Ishikawa (cell line): Measurements from ENCODE around the gene MARS1.

Source experiments
- CEBPB ChIP-seq: IDR thresholded peaks from 2 replicates; pipeline ENCODE4 v1.6.1; 2012
- CREB1 ChIP-seq: IDR thresholded peaks from 2 replicates; pipeline ENCODE4 v1.6.1; 2012; ENCODE audit warnings: low read depth
- EGR1 ChIP-seq: IDR thresholded peaks from 2 replicates; pipeline ENCODE4 v1.6.1; 2012
- EP300 ChIP-seq: IDR thresholded peaks from 2 replicates; pipeline ENCODE4 v1.6.1; 2012; ENCODE audit warnings: borderline replicate concordance
- FOXM1 ChIP-seq: IDR thresholded peaks from 2 replicates; pipeline ENCODE4 v1.6.1; 2012; ENCODE audit warnings: low read depth, borderline replicate concordance
- NFIC ChIP-seq: IDR thresholded peaks from 2 replicates; pipeline ENCODE4 v1.6.1; 2012
- RAD21 ChIP-seq: IDR thresholded peaks from 2 replicates; pipeline ENCODE4 v1.6.1; 2012; ENCODE audit warnings: low read depth
- TAF1 ChIP-seq: IDR thresholded peaks from 2 replicates; pipeline ENCODE4 v1.6.1; 2012; ENCODE audit warnings: low read depth, mild to moderate bottlenecking
- TCF12 ChIP-seq: IDR thresholded peaks from 2 replicates; pipeline ENCODE4 v1.6.1; 2012; ENCODE audit warnings: low read depth
- TEAD4 ChIP-seq: IDR thresholded peaks from 2 replicates; pipeline ENCODE4 v1.6.1; 2012
- YY1 ChIP-seq: IDR thresholded peaks from 2 replicates; pipeline ENCODE4 v1.6.1; 2012; ENCODE audit warnings: low read depth
- ZBTB7A ChIP-seq: IDR thresholded peaks from 2 replicates; pipeline ENCODE4 v1.6.1; 2012; ENCODE audit warnings: low read depth
- TF ChIP-seq, protein P1 (sequence below): IDR thresholded peaks from 2 replicates; pipeline ENCODE4 v1.6.1; 2012; ENCODE audit warnings: low read depth, mild to moderate bottlenecking
- TF ChIP-seq, protein P2 (sequence below): IDR thresholded peaks from 2 replicates; pipeline ENCODE4 v1.6.1; 2012
- TF ChIP-seq, protein P3 (sequence below): IDR thresholded peaks from 2 replicates; pipeline ENCODE4 v1.6.1; 2012

MARS1 gene

DNA sequence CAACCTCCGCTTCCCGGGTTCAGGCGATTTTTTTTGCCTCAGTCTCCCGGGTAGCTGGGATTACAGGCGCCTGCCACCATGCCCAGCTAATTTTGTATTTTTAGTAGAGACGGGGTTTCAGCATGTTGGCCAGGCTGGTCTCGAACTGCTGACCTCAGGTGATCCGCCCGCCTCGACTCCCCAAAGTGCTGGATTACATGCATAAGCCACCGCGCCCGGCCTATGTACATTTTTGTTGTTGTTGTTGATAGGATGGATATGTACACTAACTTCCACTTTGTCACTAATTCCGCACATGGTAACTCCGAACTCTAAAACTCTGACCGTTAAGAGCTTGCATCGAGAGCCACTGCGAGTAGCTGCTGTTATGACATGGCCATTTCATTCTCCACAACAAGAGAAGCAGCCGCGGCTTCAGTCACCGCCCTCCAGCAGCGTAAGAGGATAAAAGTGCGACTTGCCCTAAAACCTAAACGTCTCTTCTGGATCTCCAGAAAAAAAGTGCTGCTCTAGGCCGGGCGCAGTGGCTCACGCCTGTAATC is 742 bp upstream of the MARS1 start:
- TF ChIP-seq, protein P1, sequence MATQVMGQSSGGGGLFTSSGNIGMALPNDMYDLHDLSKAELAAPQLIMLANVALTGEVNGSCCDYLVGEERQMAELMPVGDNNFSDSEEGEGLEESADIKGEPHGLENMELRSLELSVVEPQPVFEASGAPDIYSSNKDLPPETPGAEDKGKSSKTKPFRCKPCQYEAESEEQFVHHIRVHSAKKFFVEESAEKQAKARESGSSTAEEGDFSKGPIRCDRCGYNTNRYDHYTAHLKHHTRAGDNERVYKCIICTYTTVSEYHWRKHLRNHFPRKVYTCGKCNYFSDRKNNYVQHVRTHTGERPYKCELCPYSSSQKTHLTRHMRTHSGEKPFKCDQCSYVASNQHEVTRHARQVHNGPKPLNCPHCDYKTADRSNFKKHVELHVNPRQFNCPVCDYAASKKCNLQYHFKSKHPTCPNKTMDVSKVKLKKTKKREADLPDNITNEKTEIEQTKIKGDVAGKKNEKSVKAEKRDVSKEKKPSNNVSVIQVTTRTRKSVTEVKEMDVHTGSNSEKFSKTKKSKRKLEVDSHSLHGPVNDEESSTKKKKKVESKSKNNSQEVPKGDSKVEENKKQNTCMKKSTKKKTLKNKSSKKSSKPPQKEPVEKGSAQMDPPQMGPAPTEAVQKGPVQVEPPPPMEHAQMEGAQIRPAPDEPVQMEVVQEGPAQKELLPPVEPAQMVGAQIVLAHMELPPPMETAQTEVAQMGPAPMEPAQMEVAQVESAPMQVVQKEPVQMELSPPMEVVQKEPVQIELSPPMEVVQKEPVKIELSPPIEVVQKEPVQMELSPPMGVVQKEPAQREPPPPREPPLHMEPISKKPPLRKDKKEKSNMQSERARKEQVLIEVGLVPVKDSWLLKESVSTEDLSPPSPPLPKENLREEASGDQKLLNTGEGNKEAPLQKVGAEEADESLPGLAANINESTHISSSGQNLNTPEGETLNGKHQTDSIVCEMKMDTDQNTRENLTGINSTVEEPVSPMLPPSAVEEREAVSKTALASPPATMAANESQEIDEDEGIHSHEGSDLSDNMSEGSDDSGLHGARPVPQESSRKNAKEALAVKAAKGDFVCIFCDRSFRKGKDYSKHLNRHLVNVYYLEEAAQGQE, result no peak
- TF ChIP-seq, protein P2, sequence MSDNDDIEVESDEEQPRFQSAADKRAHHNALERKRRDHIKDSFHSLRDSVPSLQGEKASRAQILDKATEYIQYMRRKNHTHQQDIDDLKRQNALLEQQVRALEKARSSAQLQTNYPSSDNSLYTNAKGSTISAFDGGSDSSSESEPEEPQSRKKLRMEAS, result no peak
- no peak for TF ChIP-seq EGR1
- no peak for TF ChIP-seq ZBTB7A

DNA sequence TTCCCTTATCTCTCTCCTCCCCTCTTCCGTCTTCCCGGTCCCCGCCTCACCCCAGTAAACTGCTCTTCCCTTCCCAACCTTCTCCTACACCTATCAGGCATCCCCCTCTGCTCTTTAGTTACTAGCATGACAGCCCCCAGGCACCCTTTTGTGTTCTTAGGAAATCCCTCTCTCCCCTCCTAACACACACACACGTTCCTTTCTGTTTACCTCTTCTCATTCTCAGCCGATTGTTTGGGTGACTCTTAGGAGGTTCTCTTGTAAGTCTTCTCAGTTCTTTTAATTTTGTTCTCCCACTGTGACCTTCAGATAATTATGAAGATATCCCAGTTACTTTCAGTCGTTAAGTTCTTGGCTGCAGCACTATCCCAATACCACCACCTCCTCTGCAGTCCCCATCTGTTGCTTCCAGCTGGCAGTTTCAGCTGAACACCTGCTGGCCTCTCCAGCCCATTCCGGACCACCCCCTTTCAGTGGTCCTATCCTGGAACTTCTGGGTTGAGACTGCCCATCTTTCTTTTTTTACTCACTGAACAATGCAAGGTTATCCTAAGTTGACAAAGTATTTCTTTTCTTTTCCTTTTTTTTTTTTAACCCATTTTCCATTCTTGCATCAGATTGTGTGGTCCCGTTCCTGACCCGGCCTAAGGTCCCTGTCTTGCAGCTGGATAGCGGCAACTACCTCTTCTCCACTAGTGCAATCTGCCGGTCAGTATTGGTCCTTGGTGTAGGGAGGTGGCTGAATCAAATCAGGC is 711 bp downstream of the MARS1 start:
- TF ChIP-seq FOXM1, result no peak

DNA sequence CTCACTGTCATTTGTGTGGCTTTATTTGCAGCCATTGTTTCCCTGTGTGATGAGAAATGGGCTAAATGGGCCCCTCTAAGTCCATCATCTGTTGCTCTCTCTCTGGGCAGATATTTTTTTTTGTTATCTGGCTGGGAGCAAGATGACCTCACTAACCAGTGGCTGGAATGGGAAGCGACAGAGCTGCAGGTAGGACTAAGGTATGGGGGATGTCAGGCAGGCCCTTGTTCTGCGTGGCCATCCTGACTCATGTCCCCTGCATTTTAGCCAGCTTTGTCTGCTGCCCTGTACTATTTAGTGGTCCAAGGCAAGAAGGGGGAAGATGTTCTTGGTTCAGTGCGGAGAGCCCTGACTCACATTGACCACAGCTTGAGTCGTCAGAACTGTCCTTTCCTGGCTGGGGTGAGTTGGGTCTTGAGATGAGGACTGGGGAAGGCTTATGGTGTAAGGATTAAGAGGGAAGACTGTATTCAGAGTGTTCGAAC is 1.3 kb downstream of the MARS1 start:
- TF ChIP-seq, protein P3, sequence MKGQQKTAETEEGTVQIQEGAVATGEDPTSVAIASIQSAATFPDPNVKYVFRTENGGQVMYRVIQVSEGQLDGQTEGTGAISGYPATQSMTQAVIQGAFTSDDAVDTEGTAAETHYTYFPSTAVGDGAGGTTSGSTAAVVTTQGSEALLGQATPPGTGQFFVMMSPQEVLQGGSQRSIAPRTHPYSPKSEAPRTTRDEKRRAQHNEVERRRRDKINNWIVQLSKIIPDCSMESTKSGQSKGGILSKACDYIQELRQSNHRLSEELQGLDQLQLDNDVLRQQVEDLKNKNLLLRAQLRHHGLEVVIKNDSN, result no peak
- no peak for TF ChIP-seq EP300
- no peak for TF ChIP-seq TEAD4
- TF ChIP-seq, protein P1, result no peak
- no peak for TF ChIP-seq CEBPB
- TF ChIP-seq NFIC, result no peak
- no peak for TF ChIP-seq ZBTB7A
- no peak for TF ChIP-seq FOXM1
- TF ChIP-seq CREB1, result no peak
- no peak for TF ChIP-seq RAD21
- TF ChIP-seq TAF1, result no peak
- TF ChIP-seq TCF12, result no peak
- TF ChIP-seq YY1, result no peak
- TF ChIP-seq, protein P2, result no peak
- no peak for TF ChIP-seq EGR1

DNA sequence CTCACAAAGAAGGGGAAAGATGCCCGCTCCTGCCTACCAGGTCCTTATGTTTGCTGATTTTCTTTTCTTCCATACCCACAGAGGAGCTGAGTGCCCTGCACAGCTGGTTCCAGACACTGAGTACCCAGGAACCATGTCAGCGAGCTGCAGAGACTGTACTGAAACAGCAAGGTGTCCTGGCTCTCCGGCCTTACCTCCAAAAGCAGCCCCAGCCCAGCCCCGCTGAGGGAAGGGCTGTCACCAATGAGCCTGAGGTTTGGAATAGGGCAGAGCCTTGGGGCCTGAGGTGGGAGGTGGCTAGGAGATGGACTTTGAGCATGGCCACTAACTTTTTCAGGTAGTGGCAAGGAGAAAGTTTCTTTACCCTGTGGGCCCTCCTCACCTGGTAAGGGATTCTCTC is 2.3 kb downstream of the MARS1 start:
- TF ChIP-seq, protein P1, result no peak
- no peak for TF ChIP-seq ZBTB7A
- TF ChIP-seq EP300, result no peak
- TF ChIP-seq EGR1, result no peak
- no peak for TF ChIP-seq FOXM1
- no peak for TF ChIP-seq CEBPB
- no peak for TF ChIP-seq CREB1
- no peak for TF ChIP-seq RAD21
- TF ChIP-seq TEAD4, result no peak
- no peak for TF ChIP-seq TAF1
- TF ChIP-seq, protein P2, result no peak
- no peak for TF ChIP-seq YY1
- no peak for TF ChIP-seq TCF12
